HG03025 (cell line): ENCODE data around the gene CHST10.

Experiments used
- ATAC-seq: cut with Tn5 transposase; IDR thresholded peaks from one replicate; pipeline ENCODE4 v1.9.1; 2021; ENCODE audit warnings: mild to moderate bottlenecking, moderate library complexity; ENCODE audit not compliant: unreplicated experiment, low FRiP score

Gene CHST10

GRCh38 chr2:100417711-100418124 lies 250 bp upstream of the CHST10 start:
- no peak for ATAC-seq

GRCh38 chr2:100416397-100416934 lies 1.0 kb downstream of the CHST10 start:
- no peak for ATAC-seq

- ATAC-seq, result no peak
Measured at GRCh38 chr2:100413571-100413970, 3.9 kb downstream of the CHST10 start.

GRCh38 chr2:100412881-100413321 lies 4.6 kb downstream of the CHST10 start:
- no peak for ATAC-seq

GRCh38 chr2:100412466-100412865 lies 5.0 kb downstream of the CHST10 start:
- ATAC-seq, result no peak

GRCh38 chr2:100411841-100412292 lies 5.6 kb downstream of the CHST10 start:
- ATAC-seq, result no peak

GRCh38 chr2:100409975-100410647 lies 7.4 kb downstream of the CHST10 start:
- no peak for ATAC-seq

GRCh38 chr2:100409461-100409860 lies 8.0 kb downstream of the CHST10 start:
- ATAC-seq, result no peak

- no peak for ATAC-seq
Measured at GRCh38 chr2:100408941-100409340, 8.5 kb downstream of the CHST10 start.

- no peak for ATAC-seq
Measured at GRCh38 chr2:100408104-100408503, 9.4 kb downstream of the CHST10 start.

GRCh38 chr2:100407563-100407962 lies 9.9 kb downstream of the CHST10 start:
- no peak for ATAC-seq

- ATAC-seq, result no peak
Measured at GRCh38 chr2:100407073-100407472, 10.4 kb downstream of the CHST10 start.

- ATAC-seq, result no peak
Measured at GRCh38 chr2:100406120-100406508, 11.4 kb downstream of the CHST10 start.

GRCh38 chr2:100405403-100406119 lies 11.9 kb downstream of the CHST10 start:
- ATAC-seq, result no peak

GRCh38 chr2:100404411-100404810 lies 13.1 kb downstream of the CHST10 start:
- no peak for ATAC-seq

- no peak for ATAC-seq
Measured at GRCh38 chr2:100403722-100404121, 13.7 kb downstream of the CHST10 start.

- ATAC-seq, result no peak
Measured at GRCh38 chr2:100401268-100401667, 16.2 kb downstream of the CHST10 start.

GRCh38 chr2:100399714-100400113 lies 17.8 kb downstream of the CHST10 start:
- ATAC-seq, result no peak

GRCh38 chr2:100397976-100398375 lies 19.5 kb downstream of the CHST10 start:
- no peak for ATAC-seq

- no peak for ATAC-seq
Measured at GRCh38 chr2:100397118-100397860, 20.2 kb downstream of the CHST10 start.

- no peak for ATAC-seq
Measured at GRCh38 chr2:100396483-100396882, 21.0 kb downstream of the CHST10 start.
